ENCODE results near the gene DNMT3A.

Gene DNMT3A

DNA sequence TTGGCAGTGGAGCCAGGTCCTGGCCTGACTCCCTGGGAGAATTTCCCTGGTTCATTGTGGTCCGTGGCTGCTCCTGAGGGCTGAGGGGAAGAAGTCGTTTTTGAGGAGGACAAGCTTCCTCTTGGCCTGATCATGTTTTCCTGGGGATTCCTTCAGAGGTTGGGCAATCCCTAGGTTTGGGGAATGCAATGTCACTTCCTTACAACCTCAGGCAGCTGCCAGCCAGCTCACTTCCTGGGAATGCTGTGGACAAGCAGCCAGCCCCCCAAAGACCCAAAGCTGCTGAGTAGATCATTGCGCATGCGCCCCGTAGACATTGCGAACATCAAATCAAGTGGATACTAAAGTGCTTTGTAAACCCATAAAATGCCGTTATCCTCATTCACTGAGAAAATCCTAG is 7.7 kb upstream of the DNMT3A start:
- H3K4me3 ChIP-seq (ENCODE audit: low read depth, low read length) = no peak overlapping the region
- in situ Hi-C loops (cut with HindIII; ENCODE audit: low sequenced_read_pairs) = no loop called here
- TF ChIP-seq, protein P1, sequence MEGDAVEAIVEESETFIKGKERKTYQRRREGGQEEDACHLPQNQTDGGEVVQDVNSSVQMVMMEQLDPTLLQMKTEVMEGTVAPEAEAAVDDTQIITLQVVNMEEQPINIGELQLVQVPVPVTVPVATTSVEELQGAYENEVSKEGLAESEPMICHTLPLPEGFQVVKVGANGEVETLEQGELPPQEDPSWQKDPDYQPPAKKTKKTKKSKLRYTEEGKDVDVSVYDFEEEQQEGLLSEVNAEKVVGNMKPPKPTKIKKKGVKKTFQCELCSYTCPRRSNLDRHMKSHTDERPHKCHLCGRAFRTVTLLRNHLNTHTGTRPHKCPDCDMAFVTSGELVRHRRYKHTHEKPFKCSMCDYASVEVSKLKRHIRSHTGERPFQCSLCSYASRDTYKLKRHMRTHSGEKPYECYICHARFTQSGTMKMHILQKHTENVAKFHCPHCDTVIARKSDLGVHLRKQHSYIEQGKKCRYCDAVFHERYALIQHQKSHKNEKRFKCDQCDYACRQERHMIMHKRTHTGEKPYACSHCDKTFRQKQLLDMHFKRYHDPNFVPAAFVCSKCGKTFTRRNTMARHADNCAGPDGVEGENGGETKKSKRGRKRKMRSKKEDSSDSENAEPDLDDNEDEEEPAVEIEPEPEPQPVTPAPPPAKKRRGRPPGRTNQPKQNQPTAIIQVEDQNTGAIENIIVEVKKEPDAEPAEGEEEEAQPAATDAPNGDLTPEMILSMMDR (IDR thresholded peaks at IDR 0.05; ENCODE audit: low read depth, low read length) = no peak
- peak; percentile 18 for DNase-seq (ENCODE audit: low read depth, low spot score)

DNA sequence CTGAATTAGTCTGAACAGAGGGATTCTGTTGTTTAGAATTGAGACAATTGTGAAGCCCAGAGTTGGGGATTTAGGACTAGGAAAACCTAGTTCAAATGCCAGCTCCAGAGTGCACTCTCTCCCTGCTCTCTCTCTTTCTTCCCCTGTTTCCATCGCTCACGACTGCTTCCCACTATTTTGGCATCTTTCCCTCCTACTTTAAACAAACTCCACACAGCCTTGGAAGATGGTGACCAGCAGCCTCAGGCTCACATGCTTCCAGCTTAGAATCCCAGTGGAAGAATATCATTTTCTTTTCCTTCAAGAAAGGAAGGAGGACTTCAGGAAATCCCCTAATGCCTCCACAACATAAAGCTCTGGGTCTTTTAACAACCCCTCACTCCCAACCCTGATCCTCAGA is 6.1 kb upstream of the DNMT3A start:
- in situ Hi-C loops (cut with HindIII; ENCODE audit: low sequenced_read_pairs) = no loop called here
- no peak overlapping the region for H3K4me3 ChIP-seq (ENCODE audit: low read depth, low read length)
- TF ChIP-seq, protein P1 (IDR thresholded peaks at IDR 0.05; ENCODE audit: low read depth, low read length) = no peak
- peak; percentile 13 for DNase-seq (ENCODE audit: low read depth, low spot score)

DNA sequence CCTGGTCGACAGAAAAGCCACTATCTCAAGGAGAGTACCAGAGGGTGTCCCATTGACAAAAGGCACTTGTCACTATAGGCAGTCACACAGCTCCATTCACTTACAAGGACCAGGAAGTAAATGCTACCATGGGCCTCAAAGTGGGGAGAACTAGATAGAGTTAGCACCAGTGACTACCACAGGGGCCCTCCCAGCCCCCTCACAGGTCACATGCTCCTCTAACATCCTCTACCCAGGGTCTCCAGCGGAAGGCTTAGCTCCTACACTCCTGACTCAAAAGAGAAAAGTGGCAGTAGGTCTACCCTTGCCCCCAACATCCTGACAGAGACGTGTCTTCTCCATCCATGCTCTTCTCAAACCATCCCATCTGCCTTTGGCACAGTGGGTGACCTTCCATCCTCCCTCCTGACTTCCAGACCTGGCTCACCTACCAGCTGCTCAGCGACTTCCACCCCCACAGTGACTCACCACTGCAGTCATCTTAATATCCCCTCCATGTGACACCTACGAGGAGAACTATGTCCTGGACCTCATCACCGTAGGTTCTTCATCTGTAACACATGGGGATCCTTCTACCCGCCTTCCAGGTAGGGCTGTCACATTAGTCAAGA is 5.6 kb upstream of the DNMT3A start:
- H3K4me3 ChIP-seq (ENCODE audit: low read depth, low read length) = no peak overlapping the region
- in situ Hi-C loops (cut with HindIII; ENCODE audit: low sequenced_read_pairs) = no loop called here
- TF ChIP-seq, protein P1 (IDR thresholded peaks at IDR 0.05; ENCODE audit: low read depth, low read length) = no peak
- no peak for DNase-seq (ENCODE audit: low read depth, low spot score)

DNA sequence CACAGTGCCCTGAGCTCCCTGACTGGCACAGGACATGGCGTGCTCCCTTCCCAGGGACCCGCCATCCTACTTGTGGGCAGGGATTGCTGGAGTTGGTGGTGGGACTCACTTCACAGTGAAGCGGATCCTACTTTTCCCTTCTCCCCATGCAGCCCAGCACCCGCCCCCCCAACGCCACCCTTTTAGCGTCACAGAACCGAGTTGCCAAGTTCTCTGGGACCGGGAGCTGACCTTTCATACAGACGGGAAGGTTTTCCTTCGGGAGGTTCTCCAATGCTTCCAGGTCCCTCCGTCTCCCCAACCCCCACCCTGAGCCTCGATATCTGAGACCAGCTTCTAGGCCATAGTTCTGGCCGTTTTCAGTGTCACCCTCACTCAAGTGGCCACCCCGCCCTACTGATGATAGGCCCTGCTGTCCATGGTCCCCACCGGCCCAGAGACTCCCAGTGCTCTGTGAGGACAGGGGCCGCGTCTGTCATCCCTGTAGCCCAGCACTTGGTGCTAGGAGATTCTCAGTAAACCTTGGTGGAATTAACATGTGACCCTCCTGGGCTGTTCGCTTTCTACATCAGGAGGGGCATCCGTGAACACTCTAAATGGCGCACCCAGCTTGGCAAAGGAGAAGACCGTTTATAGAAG is 1.6 kb upstream of the DNMT3A start:
- H3K4me3 ChIP-seq (ENCODE audit: low read depth, low read length) = no peak overlapping the region
- in situ Hi-C loops (cut with HindIII; ENCODE audit: low sequenced_read_pairs) = no loop called here
- no peak for DNase-seq (ENCODE audit: low read depth, low spot score)
- TF ChIP-seq, protein P1 (IDR thresholded peaks at IDR 0.05; ENCODE audit: low read depth, low read length) = no peak

DNA sequence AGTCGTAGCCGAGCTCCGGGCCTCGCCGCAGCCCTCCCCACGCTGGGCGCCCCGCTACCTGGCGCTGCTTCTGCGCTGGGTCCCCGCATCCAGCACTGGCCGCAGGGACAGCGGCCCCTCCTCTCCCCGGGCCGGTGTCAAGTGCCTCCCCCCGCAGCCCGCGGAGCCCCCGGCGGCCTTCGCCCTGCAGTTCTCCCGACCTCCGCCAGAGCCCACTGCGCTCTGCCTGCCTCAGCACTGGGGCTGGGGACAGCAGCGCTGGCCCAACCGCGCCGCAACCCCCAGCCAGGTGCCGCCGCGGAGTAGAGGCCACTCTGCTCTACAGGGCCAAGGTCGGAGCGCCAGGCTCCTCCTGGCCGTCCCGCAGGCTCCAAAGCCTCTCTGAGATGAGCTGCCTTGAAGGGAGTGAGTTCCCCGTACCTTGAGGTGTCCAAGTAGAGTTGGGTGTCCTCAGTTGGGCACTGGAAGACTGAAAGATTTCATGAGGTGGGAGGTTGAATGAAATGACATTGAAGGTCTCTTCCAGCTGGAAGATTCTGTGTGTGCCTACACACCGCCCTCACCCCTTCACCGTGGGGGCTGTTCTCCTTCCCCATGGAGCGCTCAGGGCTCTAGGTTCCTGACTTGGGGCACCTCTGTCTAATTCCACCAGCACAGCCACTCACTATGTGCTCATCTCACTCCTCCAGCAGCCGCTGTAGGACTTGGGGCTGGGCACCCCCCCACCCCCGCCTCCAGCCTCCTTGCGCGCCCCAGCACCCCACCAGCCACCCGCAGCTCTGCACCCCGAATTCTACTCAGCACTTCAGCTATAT is 854 bp upstream of the DNMT3A start:
- peak overlapping the region; percentile 44 for H3K4me3 ChIP-seq (ENCODE audit: low read depth, low read length)
- in situ Hi-C loops (cut with HindIII; ENCODE audit: low sequenced_read_pairs) = no loop called here
- TF ChIP-seq, protein P1 (IDR thresholded peaks at IDR 0.05; ENCODE audit: low read depth, low read length) = peak; percentile 91
- peak; percentile 83 for DNase-seq (ENCODE audit: low read depth, low spot score)

DNA sequence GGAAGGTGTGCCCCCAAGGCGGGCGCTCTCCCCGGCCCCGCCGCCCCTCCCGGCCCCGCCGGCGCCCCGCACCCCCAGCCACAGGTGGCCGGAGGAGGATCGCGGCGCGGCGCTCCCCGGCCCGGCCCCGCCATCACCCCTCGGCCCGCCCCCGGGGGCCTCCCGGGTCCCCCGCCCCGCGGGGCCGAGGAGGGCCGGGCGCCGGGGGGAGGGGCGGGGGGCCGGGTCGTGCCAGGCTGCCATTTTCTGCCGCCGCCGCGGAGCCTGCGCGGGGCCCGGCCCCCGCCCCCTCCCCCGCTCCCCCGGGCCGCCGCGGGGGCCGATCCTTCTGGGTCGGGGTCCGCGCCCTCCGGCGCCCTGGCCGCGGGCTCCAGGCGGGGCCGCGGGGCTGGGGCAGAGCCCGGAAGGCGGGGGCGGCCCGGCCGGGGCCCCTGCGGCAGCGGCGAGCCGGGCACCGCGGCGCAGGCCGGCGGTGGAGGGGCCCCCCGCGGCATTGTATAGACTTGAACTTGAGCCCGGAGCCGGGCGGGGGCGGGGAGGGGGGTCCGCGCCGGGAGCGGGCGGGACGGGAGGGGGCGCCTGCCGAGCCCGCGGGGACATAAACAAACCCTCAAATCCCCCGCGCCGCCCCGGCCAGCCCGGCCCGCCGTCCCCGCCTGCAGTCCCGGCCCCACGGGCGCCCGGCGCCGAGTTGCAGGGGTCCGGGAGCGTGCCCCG is 556 bp downstream of the DNMT3A start:
- DNase-seq (ENCODE audit: low read depth, low spot score) = peak; percentile 15
- TF ChIP-seq, protein P1 (IDR thresholded peaks at IDR 0.05; ENCODE audit: low read depth, low read length) = no peak
- H3K4me3 ChIP-seq (ENCODE audit: low read depth, low read length) = peak overlapping the region; percentile 44
- in situ Hi-C loops (cut with HindIII; ENCODE audit: low sequenced_read_pairs) = no loop called here

All from astrocyte of the spinal cord (primary cell).